PFSK-1 (cell line): ENCODE measurements around the gene SLC2A11.

Source experiments
- POLR2AphosphoS5 ChIP-seq: IDR thresholded peaks from 2 replicates; pipeline ENCODE4 v1.6.1; 2012; ENCODE audit warnings: low read depth, mild to moderate bottlenecking, control low read depth, low read length, moderate library complexity
- REST ChIP-seq, 2 experiments: IDR thresholded peaks; 2 replicates each; pipeline versions ENCODE4 v1.6.1 to v1.8.0; 2011 to 2012; ENCODE audit warnings: low read depth in 2 of 2, low read length in 2 of 2, control low read depth in 1 of 2, inconsistent platforms in 1 of 2, mild to moderate bottlenecking in 1 of 2, moderate library complexity in 1 of 2; ENCODE audit not compliant: insufficient read depth in 1 of 2
- SIN3A ChIP-seq: IDR thresholded peaks from 2 replicates; pipeline ENCODE4 v1.6.1; 2012; ENCODE audit warnings: mild to moderate bottlenecking, low read length, moderate library complexity, borderline replicate concordance; ENCODE audit not compliant: insufficient read depth

- TF ChIP-seq SIN3A, result no peak
- no peak for TF ChIP-seq POLR2AphosphoS5
- TF ChIP-seq REST (IDR thresholded peaks at IDR 0.05; ENCODE audit: insufficient read depth in 1 of 2, low read depth in 2 of 2, low read length in 2 of 2), result no peak
These were observed 38.5 kb downstream of the SLC2A11 start for GRCh38 chr22:23896166-23896522.
